Transverse colon (tissue), 4 donors: ENCODE results near the gene SH2B3. TPM values are rescaled to one million over a fixed set of nuclear protein-coding genes. Genes with fewer than 3 reads are reported as not detected.
"Not testable (repeated sequence)": the region's sequence is repeated elsewhere in the genome, so short reads cannot be mapped to it uniquely, and the experiment has no call there.

ENCODE experiments used
- DNase-seq: peaks from one replicate; pipeline ENCODE4 v3.0.0-alpha.2; 2019
- H3K27ac ChIP-seq, 4 donors: fragments of 200-600 bp; sonication (generic); 2 replicates each; pipeline ENCODE4 v1.5.1; 2016 to 2018; ENCODE audit warnings: inconsistent platforms in 4 of 4
- H3K27me3 ChIP-seq: fragments of 200-600 bp; sonication (generic); 2 replicates; pipeline ENCODE4 v1.5.1; 2017; ENCODE audit warnings: inconsistent platforms
- H3K36me3 ChIP-seq, 4 donors: fragments of 200-600 bp; sonication (generic); 2 replicates each; pipeline ENCODE4 v1.5.1; 2017 to 2019; ENCODE audit warnings: inconsistent platforms in 4 of 4
- H3K4me1 ChIP-seq, 4 donors: fragments of 200-600 bp; sonication (generic); 2 replicates each; pipeline ENCODE4 v1.5.1; 2017 to 2020; ENCODE audit warnings: inconsistent platforms in 4 of 4
- H3K4me3 ChIP-seq, 4 donors: fragments of 200-600 bp; sonication (generic); 1 replicate in 1 of 4; 2 replicates in 3 of 4; pipeline versions ENCODE4 v1.5.1 to v1.6.1; 2017 to 2019; ENCODE audit warnings: inconsistent platforms in 4 of 4
- H3K9me3 ChIP-seq, 2 donors: fragments of 200-600 bp; sonication (generic); 2 replicates each; pipeline ENCODE4 v1.5.1; 2017 to 2019; ENCODE audit warnings: inconsistent platforms in 2 of 2
- EP300 ChIP-seq: sonication (generic); formaldehyde crosslinking; IDR thresholded peaks from one replicate; pipeline ENCODE4 v1.6.1; 2017; ENCODE audit warnings: antibody characterized with exemption, low read depth
- POLR2A ChIP-seq: fragments of 450-650 bp; IDR thresholded peaks from one replicate; pipeline ENCODE4 v1.6.1; 2016; ENCODE audit warnings: antibody characterized with exemption, mild to moderate bottlenecking, moderate library complexity
- POLR2AphosphoS5 ChIP-seq, 3 donors: sonication (generic); formaldehyde crosslinking; IDR thresholded peaks; one replicate each; pipeline ENCODE4 v1.6.1; 2016; ENCODE audit warnings: antibody characterized with exemption in 3 of 3
- WGBS, 2 donors: methylation state at CpG; one replicate each; pipeline ENCODE4 v1.1.5; 2018; ENCODE audit warnings: low coverage in 1 of 2; 5-methylcytosine and 5-hydroxymethylcytosine counted together
- in situ Hi-C, 4 donors: fragments of 200-750 bp; cut with MboI; loops; one replicate each; pipeline versions ENCODE4 v1.15.0 to v1.15.1; 2017; ENCODE audit warnings: low sequenced_read_pairs in 3 of 4, low pct_ligation_motif_present in 1 of 4, low pct_unique_long_range_greater_than_20kb in 1 of 4
- intact Hi-C: fragments of 100-400 bp; cut with DNase I; formaldehyde crosslinking; loops from one replicate; pipeline ENCODE4 v1.15.1; 2023; ENCODE audit warnings: low total_unique reads
- total RNA-seq, 4 donors: library from RNA; depleted of rRNA; stranded (reverse); fragments of >200 nt; gene quantifications; one replicate each; pipeline ENCODE4 v1.1.0, GENCODE V29; 2016
- TF ChIP-seq, protein P1 (sequence below), 5 experiments: fragments of 200-600 bp in 3 of 5; fragments of 450-650 bp in 2 of 5; sonication (generic) in 3 of 5; IDR thresholded peaks; 1 replicate in 2 of 5; 2 replicates in 3 of 5; pipeline ENCODE4 v1.5.1; 2016 to 2017; ENCODE audit warnings: antibody characterized with exemption in 5 of 5, inconsistent platforms in 3 of 5, mild to moderate bottlenecking in 2 of 5, moderate library complexity in 1 of 5

Gene SH2B3
- total RNA-seq, 4 donors from 2014 or later: 22.3 to 99.1 (median 43.6) TPM

DNA sequence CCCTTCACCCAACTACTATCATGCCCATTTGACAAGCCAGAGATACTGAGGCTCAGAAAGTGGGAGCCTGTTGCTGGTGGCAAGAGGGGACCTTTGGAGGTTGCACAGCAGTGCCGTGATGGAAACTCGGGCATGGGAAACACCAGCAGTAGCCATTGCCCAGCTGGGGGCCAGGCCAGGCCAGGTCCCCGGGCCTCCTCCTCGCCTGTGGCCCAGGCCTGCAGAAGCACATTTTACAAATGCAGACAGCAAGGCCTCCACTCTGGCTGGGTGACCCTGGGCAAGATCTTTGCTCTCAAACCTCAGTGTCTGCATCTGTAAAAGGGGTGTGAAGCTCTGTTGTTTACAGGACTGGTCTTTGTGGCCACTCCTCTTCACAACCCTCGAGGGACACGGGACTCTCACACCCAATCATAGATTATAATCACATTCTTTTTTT, 4.5 kb upstream of the SH2B3 start:
- no peak for TF ChIP-seq EP300
- no peak for TF ChIP-seq POLR2AphosphoS5 (IDR thresholded peaks at IDR 0.05)
- TF ChIP-seq POLR2A: no peak
- TF ChIP-seq, protein P1, sequence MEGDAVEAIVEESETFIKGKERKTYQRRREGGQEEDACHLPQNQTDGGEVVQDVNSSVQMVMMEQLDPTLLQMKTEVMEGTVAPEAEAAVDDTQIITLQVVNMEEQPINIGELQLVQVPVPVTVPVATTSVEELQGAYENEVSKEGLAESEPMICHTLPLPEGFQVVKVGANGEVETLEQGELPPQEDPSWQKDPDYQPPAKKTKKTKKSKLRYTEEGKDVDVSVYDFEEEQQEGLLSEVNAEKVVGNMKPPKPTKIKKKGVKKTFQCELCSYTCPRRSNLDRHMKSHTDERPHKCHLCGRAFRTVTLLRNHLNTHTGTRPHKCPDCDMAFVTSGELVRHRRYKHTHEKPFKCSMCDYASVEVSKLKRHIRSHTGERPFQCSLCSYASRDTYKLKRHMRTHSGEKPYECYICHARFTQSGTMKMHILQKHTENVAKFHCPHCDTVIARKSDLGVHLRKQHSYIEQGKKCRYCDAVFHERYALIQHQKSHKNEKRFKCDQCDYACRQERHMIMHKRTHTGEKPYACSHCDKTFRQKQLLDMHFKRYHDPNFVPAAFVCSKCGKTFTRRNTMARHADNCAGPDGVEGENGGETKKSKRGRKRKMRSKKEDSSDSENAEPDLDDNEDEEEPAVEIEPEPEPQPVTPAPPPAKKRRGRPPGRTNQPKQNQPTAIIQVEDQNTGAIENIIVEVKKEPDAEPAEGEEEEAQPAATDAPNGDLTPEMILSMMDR (IDR thresholded peaks at IDR 0.05): no peak
- H3K9me3 ChIP-seq: no peaks in the 10 kb centered on the region
- no peak for DNase-seq
- H3K27ac ChIP-seq: no peak overlapping the region
- in situ Hi-C loops (no loop called here), intact Hi-C loops (no loop called here)
- H3K4me3 ChIP-seq: no peak overlapping the region
- H3K4me1 ChIP-seq: peaks cover 22 to 42% (median 27%) of the 10 kb centered on the region in 4 donors
- no peaks in the 10 kb centered on the region for H3K36me3 ChIP-seq
- H3K27me3 ChIP-seq: no peaks in the 10 kb centered on the region
- 91% methylated on average over 6 of the region's 6 CpGs; no CpG with 5 or more reads in 1 of the 2 donors for WGBS, 2 donors

DNA sequence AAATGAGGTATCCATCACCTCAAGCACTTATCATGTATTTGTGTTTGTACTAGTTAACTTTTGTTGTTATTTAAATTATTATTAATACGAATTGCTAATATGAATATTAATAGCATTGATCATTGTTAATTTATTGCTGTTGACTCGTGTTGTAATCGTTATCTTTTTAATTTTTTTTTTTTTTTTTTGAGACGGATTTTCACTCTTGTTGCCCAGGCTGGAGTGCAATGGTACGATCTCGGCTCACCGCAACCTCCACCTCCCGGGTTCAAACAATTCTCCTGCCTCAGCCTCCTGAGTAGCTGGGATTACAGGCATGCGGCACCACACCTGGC, 3.3 kb upstream of the SH2B3 start:
- in situ Hi-C loops: not testable (repeated sequence)

DNA sequence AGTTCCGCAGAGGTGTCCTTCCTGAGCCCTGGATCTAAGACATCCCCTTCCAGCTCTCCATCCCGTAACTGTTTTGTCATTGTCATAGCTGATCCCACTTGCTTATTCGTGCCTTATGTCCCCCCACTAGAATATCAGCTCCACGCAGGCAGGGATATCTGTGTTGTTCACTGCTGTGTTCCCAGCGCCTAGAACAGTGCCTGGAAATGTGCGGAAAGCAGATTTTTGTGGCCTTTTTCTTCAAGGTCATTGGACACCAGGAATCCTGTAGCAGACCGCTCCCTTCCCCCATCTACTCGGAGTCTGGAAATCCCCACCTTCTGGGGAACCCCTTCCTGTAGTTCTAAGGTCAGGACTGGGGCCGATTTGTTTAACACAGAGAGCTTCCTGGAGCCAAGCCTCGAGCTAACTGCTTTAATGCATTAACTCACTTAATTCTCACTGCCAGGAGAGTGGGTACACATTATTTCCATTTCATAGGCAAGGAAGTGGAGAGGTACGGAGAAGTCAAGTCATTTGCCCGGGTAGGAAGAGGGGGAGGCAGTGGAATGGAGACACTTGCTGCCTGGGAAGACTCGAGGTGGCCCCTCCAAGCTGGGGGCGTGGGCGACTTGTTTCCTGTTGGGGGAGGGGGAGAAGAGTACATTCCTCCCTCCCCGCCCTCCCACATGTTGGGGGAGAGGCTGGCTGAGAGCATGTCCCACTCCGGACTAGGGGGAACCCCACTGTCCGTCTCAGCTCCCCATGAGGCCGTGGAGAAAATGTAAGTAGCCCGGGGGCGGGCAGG, 1.2 kb upstream of the SH2B3 start:
- Histone ChIP-seq H3K9me3 (no peaks in the 10 kb centered on the region), H3K36me3 (no peaks in the 10 kb centered on the region), H3K27me3 (no peaks in the 10 kb centered on the region), H3K4me3 (peak overlapping the region; percentile 90 to 97 (median 93)), H3K4me1 (peaks cover 23 to 60% (median 40%) of the 10 kb centered on the region in 4 donors), H3K27ac (peak overlapping the region; percentile 88 to 93 (median 90))
- no peak for TF ChIP-seq EP300
- TF ChIP-seq POLR2AphosphoS5 (IDR thresholded peaks at IDR 0.05): no peak
- TF ChIP-seq POLR2A: no peak
- TF ChIP-seq, protein P1 (IDR thresholded peaks at IDR 0.05): no peak
- intact Hi-C loops (loop anchor here (5.0 kb wide), 1 partner anchor 38 kb away; no protein-coding TSS in a partner anchor), in situ Hi-C loops (no loop called here)
- WGBS, 2 donors: 31 to 44% methylated on average over 7 to 21 of the region's 21 CpGs
- DNase-seq: no peak

More for the DNA sequence above, 3.3 kb upstream of the SH2B3 start:
- intact Hi-C loops, DNase-seq, H3K9me3 ChIP-seq, H3K36me3 ChIP-seq, H3K4me3 ChIP-seq, H3K27me3 ChIP-seq: not testable (repeated sequence)
- Histone ChIP-seq H3K4me1 (peaks cover 22 to 43% (median 33%) of the 10 kb centered on the region in 4 donors), H3K27ac (peak overlapping the region; percentile 88 to 93 (median 90))
- 46 to 68% methylated on average over 3 to 9 of the region's 9 CpGs for WGBS, 2 donors

DNA sequence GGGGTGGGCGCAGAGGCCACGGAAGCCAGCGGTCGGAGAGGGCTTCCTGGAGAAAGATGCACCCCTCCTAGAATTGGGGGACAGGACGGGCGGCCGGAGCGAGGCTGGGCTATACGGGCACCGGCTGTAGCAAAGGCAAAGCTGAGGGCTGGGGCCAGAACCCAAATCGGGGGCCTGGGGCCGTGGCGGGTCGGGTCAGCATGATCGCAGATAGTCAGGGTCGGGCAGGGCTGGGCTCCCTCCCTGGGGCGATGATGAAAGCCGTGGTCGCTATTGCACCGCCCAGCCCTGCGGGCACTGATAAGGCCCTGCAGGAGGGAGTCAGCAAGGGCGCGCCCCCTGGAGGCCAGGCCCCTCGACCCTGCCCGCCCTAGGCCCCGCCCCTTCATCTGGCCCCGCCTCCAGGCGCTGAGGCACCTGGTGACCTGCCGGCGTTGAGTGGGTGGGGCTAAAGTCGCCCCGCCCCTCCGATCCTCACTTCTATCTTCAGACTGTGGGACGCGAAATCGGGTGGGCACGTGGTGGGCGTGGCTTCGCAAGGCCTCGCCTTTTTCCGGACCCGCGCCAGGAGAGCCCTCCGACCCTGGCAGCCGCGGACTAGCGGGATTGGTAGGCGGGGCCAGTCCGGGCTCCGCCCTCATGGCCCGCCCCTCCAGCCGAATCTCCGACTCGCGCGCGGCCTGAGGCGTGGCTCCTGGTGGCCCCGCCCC, 419 bp upstream of the SH2B3 start:
- Histone ChIP-seq H3K36me3 (no peaks in the 10 kb centered on the region), H3K9me3 (no peaks in the 10 kb centered on the region), H3K27me3 (no peaks in the 10 kb centered on the region), H3K4me3 (peak overlapping the region; percentile 90 to 97 (median 93)), H3K4me1 (peaks cover 30 to 68% (median 44%) of the 10 kb centered on the region in 4 donors), H3K27ac (peak overlapping the region; percentile 88 to 93 (median 90))
- in situ Hi-C loops: no loop called here
- 1% methylated on average over 37 of the region's 59 CpGs; no CpG with 5 or more reads in 1 of the 2 donors for WGBS, 2 donors
- intact Hi-C loops: loop anchor here (5.0 kb wide), 1 partner anchor 37 kb away; no protein-coding TSS in a partner anchor
- peak; percentile 98 for DNase-seq
- peak; percentile 26 to 59 (median 55) for TF ChIP-seq POLR2AphosphoS5 (IDR thresholded peaks at IDR 0.05)
- no peak for TF ChIP-seq EP300
- TF ChIP-seq, protein P1 (IDR thresholded peaks at IDR 0.05): peak; percentile 48 to 75 (median 51)
- TF ChIP-seq POLR2A: peak; percentile 55
